Astrocyte of the spinal cord (primary cell): Measurements from ENCODE around the gene SDCCAG8.

ENCODE experiments used
- DNase-seq: peaks from one replicate; pipeline ENCODE4 v3.0.0; 2011; ENCODE audit warnings: low read depth, low spot score
- H3K4me3 ChIP-seq: 2 replicates; pipeline ENCODE4 v1.5.1; 2011; ENCODE audit warnings: low read depth, mild to moderate bottlenecking, low read length, moderate library complexity
- in situ Hi-C: cut with HindIII; loops from 2 replicates; pipeline ENCODE4 v1.10.0; 2017; ENCODE audit warnings: low sequenced_read_pairs
- TF ChIP-seq, protein P1 (sequence below): IDR thresholded peaks from 2 replicates; pipeline ENCODE4 v1.5.1; 2012; ENCODE audit warnings: low read depth, mild to moderate bottlenecking, low read length, inconsistent platforms

Gene SDCCAG8

DNA sequence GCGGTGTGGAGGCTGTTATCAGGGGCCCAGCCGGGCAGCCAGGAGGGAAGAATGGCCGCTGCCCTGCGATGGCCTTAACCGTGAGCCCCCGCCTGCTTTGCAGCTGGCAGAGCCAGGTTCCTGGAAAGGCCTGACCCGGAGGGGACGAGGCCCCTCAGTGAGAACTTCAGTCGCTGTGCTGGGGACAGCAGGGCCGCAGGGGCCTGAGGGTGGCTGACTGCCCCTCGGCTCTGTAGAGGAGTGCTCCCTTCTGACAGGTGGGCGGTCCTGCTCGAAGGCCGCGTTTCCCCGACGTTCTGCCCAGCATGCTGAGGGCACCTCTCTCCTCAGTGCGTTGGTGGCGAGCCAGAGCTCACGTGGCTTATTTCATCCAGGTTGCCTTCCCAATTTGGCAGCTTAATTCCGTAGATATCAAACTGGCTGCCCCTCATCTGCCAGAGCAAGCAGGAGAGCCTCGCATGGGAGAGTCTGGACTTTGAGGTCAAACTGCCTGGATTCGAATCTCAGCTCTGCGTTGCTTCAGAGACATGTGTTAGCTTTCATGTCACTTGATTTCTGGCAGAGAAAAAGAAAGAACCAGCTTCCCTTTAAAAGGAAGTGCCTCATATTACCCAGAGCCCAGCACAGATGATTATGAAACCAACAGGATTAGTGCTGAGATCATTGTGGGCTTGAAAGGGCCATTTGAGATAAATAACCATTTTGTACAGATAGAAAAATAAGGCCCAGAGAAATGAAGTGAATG lies 239.8 kb downstream of the SDCCAG8 start:
- in situ Hi-C loops = no loop called here
- no peak overlapping the region for H3K4me3 ChIP-seq
- TF ChIP-seq, protein P1, sequence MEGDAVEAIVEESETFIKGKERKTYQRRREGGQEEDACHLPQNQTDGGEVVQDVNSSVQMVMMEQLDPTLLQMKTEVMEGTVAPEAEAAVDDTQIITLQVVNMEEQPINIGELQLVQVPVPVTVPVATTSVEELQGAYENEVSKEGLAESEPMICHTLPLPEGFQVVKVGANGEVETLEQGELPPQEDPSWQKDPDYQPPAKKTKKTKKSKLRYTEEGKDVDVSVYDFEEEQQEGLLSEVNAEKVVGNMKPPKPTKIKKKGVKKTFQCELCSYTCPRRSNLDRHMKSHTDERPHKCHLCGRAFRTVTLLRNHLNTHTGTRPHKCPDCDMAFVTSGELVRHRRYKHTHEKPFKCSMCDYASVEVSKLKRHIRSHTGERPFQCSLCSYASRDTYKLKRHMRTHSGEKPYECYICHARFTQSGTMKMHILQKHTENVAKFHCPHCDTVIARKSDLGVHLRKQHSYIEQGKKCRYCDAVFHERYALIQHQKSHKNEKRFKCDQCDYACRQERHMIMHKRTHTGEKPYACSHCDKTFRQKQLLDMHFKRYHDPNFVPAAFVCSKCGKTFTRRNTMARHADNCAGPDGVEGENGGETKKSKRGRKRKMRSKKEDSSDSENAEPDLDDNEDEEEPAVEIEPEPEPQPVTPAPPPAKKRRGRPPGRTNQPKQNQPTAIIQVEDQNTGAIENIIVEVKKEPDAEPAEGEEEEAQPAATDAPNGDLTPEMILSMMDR = no peak
- DNase-seq = peak; percentile 56

DNA sequence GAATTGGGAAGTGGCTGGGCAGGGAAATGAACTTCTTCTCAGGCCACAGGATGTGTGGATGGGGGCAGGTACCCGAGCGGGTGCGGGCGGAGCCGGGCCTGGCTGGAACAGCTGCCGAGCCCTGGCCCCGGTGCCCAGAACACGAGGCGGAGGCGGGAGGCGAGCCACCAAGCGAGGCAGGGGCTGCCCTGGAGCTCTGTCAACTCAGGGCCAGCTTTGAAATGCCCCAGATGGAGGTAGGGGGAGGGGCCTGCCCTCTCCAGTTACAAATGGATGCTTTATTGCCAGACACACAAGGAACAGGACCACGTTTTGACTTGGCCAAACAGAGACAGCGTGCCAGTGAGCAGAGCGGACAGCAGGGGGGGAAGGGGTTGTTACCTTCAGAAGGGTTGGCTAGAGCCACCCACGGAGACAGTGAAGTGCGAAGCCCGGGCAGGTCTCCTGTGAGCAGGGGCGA lies 240.4 kb downstream of the SDCCAG8 start:
- in situ Hi-C loops = no loop called here
- TF ChIP-seq, protein P1 = no peak
- H3K4me3 ChIP-seq = no peak overlapping the region
- DNase-seq = no peak

DNA sequence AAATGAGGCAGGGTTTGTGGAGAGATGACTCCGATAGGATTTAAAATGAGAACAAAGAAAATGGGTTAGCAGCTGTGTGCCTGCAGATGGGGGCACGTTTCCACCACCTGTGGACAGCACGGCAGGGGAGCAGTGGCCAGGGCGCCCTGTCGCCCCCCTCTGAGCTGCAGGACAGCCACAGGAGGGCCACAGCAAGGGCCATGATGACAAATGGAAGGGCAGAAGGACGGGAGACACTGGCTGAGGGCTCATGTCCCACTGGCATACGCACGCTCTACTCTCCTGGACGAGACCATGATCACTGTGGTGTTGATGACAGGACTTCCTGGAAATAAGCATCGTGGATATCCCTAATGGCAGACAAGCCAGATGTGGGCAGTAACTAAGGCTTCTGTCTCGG lies 241.0 kb downstream of the SDCCAG8 start:
- DNase-seq = no peak
- TF ChIP-seq, protein P1 = no peak
- H3K4me3 ChIP-seq = no peak overlapping the region
- in situ Hi-C loops = no loop called here

DNA sequence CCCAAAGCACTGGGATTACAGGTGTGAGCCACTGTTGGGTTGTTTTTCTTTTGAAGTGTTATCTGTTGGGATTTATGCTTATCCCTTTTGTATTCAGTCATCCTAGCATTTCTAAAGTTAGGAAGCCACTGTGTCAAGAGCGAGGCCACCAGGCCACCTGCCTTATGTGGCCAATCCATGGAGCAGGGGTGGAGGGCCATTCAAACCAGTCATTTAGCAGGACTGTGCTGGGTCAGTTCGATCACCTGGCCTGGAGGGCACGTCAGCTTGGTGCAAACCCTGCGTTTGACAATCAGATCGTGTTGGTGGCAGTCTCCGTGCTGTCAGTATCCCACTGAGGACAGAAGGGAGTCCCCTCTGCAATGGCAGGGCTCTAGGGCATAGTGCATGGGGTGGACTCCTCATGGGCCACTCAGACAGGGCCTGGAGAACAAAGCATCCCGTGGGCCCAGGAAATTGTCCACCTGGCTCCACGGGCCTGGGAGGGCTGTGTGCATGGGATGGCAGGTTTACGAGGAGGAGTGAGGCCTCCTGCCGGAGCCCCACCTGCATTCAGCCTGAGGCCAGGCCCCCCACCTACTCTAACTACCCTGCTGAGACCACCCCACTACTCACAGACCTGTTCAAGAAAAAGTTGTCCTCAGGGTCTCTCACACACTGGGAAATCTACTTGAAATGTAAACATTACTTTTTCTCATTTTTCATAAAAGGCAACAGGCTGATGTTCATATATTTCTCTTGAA lies 242.3 kb downstream of the SDCCAG8 start:
- H3K4me3 ChIP-seq = no peak overlapping the region
- TF ChIP-seq, protein P1 = no peak
- DNase-seq = no peak
- in situ Hi-C loops = no loop called here

DNA sequence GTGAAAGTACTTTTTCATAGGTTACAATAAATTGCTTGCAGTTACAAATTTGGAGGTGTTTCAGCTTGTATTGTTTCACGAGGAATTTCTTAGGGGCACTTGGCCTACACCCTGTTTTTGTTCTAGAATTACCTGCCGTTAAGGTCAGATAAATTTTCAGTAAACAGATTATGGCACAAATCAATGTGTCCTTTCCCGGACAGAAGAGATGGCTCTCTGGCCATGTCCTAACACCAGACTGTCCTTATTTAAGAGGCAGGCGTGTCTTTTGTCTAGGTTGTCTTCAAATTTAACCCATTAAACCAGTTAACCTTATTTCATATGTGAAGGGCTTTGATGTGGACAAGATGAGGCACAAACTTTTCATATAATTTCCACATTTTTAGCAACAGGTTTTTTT lies 243.4 kb downstream of the SDCCAG8 start:
- DNase-seq = no peak
- TF ChIP-seq, protein P1 = no peak
- in situ Hi-C loops = no loop called here
- no peak overlapping the region for H3K4me3 ChIP-seq

DNA sequence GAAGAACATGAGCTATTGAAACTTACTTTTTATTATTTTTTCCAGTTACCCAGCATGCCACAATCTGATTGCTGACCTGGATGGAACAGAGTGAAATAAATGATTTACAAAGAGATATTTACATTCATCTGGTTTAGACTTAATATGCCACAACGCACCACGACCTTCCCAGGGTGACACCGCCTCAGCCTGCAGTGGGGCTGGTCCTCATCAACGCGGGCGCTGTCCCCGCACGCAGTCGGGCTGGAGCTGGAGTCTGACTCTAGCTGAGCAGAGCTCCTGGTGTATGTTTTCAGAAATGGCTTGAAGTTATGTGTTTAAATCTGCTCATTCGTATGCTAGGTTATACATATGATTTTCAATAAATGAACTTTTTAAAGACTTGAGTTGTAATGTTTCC lies 243.9 kb downstream of the SDCCAG8 start:
- H3K4me3 ChIP-seq = no peak overlapping the region
- in situ Hi-C loops = no loop called here
- no peak for DNase-seq
- TF ChIP-seq, protein P1 = no peak
